HG03066 (cell line): ENCODE measurements around the gene ORM2.

Experiments used
- ATAC-seq: cut with Tn5 transposase; IDR thresholded peaks from one replicate; pipeline ENCODE4 v1.9.1; 2021; ENCODE audit warnings: low read depth; ENCODE audit not compliant: unreplicated experiment

Gene ORM2

DNA sequence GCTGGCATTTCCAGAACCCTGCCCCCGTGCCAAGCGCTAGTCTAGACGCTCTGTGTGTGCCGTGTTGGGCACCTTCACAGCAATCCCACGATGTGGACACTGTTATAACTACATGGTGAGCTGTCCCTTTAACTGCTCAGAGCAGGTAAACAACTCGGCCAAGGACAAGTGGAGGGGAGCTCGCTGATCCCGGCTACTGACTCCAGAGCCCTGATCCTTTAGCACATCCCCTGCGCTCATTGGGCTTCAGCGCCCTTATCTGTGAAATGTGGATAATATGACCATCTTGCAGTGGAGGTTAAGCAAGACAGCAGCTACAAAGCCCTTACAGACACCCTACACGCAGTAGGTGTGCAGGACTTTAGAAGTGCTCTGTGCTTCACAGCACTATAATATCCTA is 16.5 kb downstream of the ORM2 start:
- ATAC-seq, result no peak

- ATAC-seq, result no peak
Measured at GRCh38 chr9:114347675-114348074, 18.0 kb downstream of the ORM2 start.

DNA sequence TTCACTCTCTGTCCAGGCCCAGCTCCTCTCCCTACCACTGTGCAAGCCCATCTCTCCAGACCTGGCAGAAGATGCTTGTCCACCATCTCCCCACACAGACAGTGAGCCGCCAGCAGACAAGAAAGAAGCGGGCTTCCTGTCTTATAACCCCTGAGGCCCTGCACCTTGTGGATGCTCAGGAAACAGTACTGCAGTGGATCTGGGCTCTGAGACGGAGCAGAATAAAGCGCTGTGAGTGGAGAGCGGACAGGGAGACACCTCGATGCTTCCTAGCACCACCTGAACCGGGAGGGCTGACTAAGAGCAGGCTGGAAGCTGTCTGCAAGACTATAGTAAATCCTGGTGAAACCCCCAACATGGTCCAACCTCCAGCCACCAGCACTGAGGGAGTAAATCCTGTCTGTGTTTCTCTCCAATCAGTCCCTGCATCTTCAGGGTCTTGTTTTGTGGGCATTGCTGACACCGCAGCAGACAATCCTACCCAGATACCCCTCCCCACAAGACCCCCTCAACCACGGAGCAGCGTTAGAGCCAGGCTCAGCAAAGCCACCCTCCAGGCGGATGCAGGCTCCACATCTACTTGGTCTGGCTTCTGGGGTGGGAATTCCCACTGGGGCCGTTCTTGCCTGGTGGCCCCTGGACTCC is 18.7 kb downstream of the ORM2 start:
- no peak for ATAC-seq

DNA sequence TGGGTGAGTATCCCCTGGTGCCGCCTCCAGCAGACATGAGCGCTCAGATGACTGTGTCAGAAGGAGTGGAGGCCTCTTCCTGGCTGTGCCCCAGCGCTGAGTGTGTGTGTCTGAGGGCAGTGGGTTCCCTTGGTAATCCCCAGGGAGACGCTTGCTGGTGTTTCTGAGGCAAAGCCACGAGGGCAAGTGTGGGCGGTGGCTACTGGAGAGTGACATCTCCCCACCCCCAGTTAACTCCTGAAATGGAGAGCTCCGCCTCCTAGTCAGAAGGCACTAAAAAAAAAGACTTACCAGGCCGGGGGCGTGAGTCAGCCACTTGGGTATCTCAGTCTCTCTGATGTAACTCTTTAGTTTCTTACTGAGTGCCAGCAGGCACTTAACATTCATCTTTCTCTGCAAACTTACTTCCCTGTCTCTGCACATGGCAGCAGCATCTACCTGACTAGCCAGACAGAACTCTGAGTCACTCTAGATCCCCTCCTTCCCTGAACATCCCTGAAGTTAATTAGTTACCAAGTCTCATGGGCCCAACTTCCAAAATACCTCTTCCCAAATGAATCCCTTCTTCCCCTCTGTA is 19.3 kb downstream of the ORM2 start:
- ATAC-seq, result peak; percentile 78

DNA sequence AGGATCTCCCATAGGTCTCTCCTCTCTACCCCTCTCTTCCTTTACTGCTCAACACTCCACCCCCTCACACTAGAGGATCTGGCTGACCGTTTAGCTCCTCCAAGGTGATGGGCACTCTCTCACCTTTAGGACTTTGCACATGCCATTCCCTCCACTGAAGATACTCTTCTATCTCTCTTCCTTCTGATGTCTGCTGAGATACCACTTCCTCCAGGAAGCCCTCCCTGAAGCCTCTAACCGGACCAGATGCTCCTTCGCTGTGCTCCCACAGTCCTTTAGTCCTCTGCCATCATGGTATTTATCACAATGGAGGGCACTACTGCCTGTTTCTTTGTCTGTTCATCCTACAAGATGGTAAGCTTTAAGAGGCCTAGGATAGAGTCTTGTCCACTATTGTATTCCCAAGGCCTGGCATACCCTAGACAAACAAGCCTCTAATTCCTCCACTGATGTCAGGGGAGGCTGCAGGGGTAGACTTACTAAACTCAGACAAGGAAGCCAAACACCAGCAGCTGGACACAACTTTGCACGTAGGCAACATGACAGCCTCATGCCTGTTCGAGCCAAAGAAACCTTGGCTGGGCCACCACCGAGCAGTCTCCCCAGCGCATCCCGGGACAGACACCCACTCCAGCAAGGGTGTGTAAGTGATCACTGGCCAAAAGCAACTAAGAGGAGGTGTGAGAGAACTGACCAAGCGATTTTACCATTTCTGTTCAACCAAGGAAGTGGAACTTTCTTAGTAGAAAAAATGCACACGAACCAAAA is 20.2 kb downstream of the ORM2 start:
- no peak for ATAC-seq

DNA sequence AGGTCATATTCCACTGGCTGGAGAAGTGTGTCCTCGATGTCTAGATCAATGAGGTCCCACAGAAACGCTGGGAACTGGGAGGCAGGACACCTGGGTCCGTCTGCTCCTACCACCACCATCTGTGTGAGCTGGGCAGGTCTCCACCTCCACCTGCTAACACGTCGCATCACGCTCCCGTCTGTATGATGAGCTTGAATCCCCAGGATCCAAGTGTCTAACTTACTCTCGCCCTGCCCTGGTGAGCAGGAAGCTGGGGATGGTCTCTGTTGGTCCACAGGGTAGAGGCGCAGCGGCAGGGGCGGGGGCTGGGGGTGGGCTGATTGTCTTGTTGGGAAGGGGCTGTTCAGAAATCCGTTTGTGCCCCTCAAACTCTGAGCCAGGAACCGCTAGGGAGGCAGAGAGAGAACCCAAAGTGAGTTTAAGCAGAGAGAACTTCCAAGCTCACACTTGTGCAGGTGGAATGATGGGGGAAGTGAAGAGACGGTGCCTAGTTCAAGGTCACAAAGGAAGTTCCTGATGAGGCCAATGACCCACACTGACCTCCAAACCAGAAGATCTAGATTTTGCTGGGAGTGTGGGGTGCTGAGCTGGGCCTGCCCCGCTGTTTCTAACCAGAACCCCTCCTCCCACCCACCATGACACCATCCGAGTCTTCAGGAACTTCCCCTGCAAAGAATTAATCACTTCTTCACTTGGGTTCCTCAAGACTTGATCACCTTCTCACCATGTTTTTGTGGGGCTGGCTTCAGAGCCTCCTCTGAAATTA is 21.1 kb downstream of the ORM2 start:
- ATAC-seq, result no peak

- no peak for ATAC-seq
Measured at GRCh38 chr9:114351932-114352331, 22.3 kb downstream of the ORM2 start.

DNA sequence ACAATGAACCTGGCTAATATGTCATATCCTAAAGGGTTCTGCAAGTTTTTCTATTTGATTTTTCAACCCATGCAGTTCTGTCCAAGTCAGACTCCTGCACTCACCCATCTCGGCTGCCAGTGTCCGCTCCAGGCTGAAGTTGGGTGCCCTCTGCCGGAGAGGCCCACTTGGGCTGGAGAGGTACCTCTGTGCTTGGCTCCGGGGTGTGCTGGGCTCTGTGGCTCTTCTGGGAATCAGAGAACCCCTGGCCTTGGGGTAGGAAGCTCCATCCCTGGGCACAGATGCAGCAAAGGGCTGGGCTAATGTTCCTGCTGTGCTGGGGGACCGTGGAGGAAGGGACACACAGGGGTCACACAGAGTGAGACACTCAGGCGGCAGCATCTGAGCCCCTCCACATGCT is 26.2 kb downstream of the ORM2 start:
- ATAC-seq, result no peak

DNA sequence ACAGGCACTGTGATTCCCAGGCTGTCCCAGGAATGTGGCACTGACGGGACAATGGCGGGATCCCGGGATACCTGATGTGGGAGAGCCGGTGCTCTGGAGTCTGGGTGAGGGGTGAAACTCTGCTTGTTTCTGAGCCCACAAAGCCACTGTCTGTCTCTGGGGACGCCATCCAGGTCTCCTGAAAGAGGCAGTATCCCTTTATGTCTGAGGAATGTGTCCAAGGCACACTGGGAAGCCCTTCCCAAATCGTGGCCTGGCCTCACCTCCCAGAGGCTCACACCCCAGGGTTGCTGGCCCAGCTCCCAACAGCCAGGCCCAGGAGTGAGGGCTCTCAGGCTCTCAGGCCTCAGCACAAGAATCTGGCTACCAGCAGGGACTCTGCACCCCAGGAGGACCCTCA is 27.1 kb downstream of the ORM2 start:
- ATAC-seq, result no peak

GRCh38 chr9:114357360-114357759 is 27.7 kb downstream of the ORM2 start:
- no peak for ATAC-seq

DNA sequence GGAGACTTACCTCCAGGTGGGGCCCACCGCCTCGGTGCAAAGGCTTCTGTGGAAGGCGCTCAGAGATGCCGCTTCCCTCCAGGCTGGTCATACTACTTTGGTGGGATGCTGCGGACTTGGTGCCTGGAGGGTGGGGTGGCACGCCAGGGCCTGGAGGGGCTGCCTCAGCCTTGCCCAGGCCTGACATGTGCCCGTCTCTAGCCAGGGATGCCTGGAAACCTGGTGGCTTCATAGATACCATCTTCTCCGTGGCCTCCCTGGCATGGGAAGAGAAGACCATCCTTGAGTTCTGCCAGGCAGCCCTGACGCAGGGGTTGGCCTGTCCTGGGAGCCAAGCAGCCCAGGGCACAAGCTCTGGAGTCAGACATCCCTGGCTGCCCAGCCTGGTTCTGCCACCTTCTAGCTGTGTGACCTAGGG is 28.3 kb downstream of the ORM2 start:
- ATAC-seq, result no peak

DNA sequence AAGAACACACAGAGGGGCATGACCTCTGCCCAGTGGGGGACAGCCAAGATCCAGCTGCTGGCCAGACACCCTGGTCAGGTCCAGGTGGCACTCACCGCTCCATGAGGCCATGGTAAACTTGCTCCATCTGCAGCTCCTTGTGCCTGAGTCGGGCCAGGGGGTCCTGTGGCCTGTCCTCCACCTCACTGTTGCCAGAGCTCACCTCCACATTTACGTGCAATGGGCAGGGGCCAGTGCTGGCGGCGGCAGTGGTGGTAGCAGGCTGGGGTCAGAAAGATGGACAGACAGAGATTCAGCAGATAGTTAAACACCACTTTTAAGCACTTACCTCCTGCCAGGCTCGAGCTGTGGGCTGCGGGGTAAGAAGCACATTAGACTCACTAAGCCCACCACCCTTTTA is 30.1 kb downstream of the ORM2 start:
- no peak for ATAC-seq

GRCh38 chr9:114361542-114361941 is 31.9 kb downstream of the ORM2 start:
- ATAC-seq, result no peak

DNA sequence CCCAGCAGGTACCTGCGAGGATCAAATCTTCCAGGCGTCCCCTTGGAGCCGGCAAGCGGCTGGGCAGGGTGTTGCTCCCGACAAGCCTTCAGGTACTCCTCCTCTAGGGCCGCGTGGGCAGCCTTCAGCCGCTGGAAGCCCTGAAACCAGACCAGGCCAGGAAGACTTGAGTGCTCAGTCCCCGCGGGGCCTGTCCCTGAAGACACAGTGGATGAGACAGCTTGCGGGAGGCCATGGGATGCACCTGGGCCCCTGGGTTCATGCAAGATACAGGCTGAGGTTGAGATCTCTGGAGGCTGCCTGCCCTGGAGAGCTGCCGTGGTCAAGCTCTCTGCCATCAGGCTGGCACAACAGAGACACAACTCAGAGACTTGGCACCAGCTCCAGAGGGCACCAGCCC is 32.7 kb downstream of the ORM2 start:
- ATAC-seq, result no peak

- ATAC-seq, result no peak
Measured at GRCh38 chr9:114363424-114363823, 33.8 kb downstream of the ORM2 start.

DNA sequence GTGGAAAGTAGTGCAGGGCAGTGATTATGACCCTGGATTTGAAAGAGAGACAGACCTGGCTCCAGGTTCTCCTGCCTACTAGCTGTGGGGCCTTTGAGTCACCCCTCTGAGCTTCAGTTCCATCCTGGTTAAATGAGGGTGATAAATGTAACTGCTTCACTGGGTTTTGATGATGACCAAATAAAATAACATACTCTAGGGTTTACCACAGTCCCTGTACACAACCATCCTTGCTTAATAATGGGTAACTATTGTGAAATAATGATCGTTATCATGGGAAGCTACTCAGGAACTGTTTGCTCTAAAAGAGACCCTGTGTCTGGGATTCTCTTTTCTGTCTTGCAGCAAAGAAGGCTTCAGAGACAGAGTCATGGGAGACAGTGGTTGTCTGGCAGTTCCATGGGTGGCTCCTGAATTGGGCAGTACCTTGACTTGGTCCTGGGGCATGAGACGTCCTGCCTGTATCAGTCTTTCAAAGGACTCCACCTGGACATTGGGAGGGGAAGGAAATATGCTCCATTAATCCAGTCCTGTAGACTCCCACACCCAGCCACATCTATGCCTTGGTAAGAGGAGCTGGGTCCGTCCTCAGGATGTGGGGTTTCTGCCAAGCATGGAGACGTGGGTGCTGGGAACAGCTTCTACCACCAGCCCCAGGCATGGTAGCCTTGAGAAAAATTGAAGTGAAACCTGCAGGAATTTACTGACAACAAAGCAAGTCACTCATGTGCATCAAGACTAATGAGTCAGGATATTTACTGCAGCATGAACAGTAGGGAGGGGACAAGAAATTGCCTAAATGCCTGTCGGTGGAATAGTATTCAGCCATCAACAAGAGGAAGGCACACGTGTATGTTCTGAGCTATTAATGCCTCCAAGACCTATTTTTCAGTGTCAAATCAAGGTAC is 34.7 kb downstream of the ORM2 start:
- no peak for ATAC-seq

DNA sequence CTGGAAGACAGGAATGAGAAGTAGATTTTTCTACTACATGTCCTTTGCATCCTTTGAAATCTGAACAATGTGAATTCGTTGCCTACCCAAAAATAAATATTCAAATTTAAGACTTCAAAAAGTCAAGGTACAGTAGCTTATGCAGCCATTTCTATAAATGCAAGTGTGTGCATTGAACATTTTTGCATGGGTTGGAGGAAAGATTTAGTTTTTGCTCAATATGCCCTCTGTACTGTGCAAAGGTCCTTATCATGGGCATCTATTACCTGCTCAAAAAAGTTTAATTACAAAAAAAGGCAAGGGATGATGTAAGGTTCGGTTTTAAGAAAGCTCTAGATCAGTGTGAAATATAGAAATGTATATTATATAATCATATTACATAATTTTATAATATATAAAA is 35.5 kb downstream of the ORM2 start:
- no peak for ATAC-seq

DNA sequence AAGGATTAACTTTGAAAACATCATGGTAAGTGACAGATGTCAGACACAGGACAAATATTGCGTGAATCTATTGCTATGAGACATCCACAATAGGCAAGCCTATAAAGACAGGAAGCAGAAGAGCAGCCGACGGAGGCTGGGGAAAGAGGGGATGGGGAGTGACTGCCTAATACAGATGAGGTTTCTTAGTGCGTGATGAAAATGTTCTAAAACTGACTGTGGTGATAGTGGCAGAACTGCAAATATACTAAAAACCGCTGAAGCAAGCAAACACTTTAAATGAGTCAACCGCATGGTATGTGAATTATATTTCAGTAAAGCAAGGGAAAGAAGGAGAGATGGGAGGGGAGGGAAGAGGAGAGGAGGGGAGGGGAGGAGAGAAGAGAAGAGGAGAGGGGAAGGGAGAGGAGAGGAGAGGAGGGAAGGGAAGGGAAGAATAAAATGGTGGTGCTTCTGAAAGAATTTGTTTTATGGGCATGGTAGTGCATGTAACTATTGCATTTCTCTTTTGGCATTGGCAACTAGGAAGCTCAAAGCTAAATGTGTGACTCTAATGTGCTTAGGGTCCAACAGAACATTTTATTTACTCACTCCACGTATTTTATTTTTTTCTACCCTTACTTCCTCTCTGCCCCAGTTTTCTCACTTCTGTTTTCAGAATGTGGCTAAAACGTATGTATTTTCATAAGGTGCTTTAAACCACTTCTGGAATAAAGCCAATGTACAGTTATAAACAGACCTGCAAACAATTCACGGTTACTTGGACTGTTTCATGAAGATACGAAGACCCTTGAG is 36.9 kb downstream of the ORM2 start:
- peak; percentile 63 for ATAC-seq

DNA sequence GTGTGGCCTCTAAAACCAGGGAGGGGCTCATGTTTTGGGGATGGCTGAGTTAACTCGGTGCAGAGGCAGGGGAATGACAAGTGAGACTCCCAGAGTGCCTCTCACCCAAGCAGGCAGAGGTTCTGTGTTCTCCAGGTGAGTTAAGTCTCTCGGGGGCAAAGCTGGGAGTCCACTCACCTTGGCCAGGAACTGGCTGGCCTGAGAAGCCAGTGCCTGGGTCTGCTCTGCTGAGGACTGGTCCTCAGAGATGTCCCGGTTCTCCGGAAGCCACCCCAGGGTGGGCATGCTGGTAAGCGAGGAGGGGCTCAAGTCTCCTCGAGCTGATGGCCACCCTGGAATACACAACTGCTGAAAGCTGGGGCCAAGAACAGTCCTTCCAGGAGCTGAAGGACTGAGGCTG is 37.7 kb downstream of the ORM2 start:
- no peak for ATAC-seq
